ENCODE results near the gene WWP2.

- no peak for TF ChIP-seq CTCF (IDR thresholded peaks at IDR 0.05)
- no peak for TF ChIP-seq POLR2A (IDR thresholded peaks at IDR 0.05)
- no peak for TF ChIP-seq EP300 (IDR thresholded peaks at IDR 0.05)
These were observed 180.0 kb downstream of the WWP2 start for GRCh38 chr16:69942099-69942491.

Data from upper lobe of left lung (tissue), 4 donors.